ENCODE measurements around the gene CFAP100.

DNA sequence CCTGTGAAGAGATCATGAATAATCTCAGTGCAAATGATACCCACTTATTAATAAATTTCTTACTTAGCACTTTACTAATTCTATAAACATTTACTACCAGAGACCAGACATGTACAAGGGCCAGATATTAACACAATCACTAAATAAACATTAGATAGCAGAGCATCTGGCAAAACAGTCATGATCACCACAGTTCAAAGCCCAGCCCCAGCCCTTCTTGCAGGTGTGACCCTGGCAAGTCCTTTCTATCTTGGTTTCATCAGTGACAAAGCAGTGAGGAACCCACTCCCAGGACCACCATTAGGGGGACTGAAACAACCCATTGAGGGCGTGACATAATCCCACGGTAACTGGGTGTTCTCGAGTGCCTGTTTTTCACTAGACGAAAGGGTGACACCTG is 69.4 kb downstream of the CFAP100 start:
- TF ChIP-seq CTCF (IDR thresholded peaks at IDR 0.05 in 2 of 3, conservative IDR thresholded peaks at IDR 0.05 in 1 of 3; ENCODE audit: borderline replicate concordance in 1 of 3, insufficient read depth in 1 of 3, low read depth in 2 of 3, low read length in 2 of 3) (no peak), POLR2A (IDR thresholded peaks at IDR 0.05; ENCODE audit: borderline replicate concordance, extremely low read depth, insufficient read depth, insufficient read length) (no peak), TCF7L2 (IDR thresholded peaks at IDR 0.05; ENCODE audit: borderline replicate concordance, extremely low read depth, insufficient read depth, insufficient read length) (no peak)
